ENCODE data around the gene ZNF462. TPM values are rescaled to one million over a fixed set of nuclear protein-coding genes. Genes with fewer than 3 reads are reported as not detected.

The ZNF462 gene
- total and polyA plus RNA-seq, 7 donors: 2.0 to 102 (median 16.3) TPM

DNA sequence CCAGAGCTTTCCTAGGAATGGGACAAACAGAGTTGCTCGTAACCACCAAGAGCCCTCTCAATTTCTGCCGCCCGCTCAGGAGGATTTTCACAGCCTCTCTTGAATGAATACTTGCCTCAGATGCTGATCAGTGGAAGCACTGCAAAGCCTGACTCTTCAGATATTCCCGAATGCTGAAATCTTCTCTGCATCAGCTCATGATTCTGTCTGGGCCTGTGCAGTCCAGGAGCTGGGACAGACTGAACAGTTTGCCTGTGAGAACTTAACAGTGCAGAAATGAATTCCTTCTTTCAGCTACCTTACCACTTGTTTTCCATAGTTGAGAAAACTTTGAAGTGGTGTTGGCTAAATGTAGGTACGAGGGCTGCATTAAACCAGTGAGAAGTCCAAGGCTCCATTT is 17.1 kb downstream of the ZNF462 start:
- intact Hi-C loops (cut with DNase I): no loop called here
- no peak for TF ChIP-seq CTCF (IDR thresholded peaks at IDR 0.05)
- Histone ChIP-seq H3K4me1 (peaks cover 98% of the 10 kb centered on the region), H3K36me3 (ENCODE audit: insufficient read depth in 1 of 2, low read depth in 1 of 2) (no peaks in the 10 kb centered on the region), H3K9me3 (no peaks in the 10 kb centered on the region), H3K27me3 (ENCODE audit: insufficient read depth in 3 of 3, low read length in 2 of 3) (no peaks in the 10 kb centered on the region), H3K4me3 (no peak overlapping the region), H3K27ac (peak overlapping the region; percentile 74)
- ATAC-seq (peak in 2 of 4 donors; percentile 21 to 24), DNase-seq (no peak)
- WGBS, 3 donors: 62 to 92% (median 64%) methylated on average over 5 of the region's 5 CpGs

DNA sequence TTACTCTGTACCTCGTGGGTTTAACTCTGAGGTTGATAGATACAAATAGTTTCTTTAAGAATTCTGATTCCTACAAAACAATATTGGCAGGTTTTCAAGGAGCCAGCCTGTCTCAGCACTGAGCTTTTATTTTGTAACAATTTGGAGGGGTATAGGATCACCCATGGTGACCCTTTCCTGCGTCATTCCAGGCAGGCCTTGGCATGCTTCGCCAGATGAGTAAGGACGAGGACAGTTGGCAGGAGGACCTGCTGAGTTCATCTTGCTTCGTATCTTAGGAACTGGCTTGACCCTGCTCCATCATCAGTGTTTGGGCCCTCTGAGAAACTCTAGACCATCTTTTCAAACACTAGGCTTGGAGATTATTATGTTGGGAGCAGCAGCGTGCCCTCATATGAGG is 17.9 kb downstream of the ZNF462 start:
- H3K4me3 ChIP-seq: peak overlapping the region; percentile 21
- no peaks in the 10 kb centered on the region for H3K36me3 ChIP-seq (ENCODE audit: insufficient read depth in 1 of 2, low read depth in 1 of 2)
- ATAC-seq (peak; percentile 76 to 83 (median 80)), DNase-seq (peak; percentile 73 to 80)
- H3K9me3 ChIP-seq: no peaks in the 10 kb centered on the region
- peak overlapping the region; percentile 74 for H3K27ac ChIP-seq
- no peak for TF ChIP-seq CTCF (IDR thresholded peaks at IDR 0.05)
- no peaks in the 10 kb centered on the region for H3K27me3 ChIP-seq (ENCODE audit: insufficient read depth in 3 of 3, low read length in 2 of 3)
- H3K4me1 ChIP-seq: peaks cover 98% of the 10 kb centered on the region
- intact Hi-C loops (cut with DNase I): no loop called here
- 24 to 42% (median 25%) methylated on average over 6 of the region's 6 CpGs for WGBS, 3 donors

DNA sequence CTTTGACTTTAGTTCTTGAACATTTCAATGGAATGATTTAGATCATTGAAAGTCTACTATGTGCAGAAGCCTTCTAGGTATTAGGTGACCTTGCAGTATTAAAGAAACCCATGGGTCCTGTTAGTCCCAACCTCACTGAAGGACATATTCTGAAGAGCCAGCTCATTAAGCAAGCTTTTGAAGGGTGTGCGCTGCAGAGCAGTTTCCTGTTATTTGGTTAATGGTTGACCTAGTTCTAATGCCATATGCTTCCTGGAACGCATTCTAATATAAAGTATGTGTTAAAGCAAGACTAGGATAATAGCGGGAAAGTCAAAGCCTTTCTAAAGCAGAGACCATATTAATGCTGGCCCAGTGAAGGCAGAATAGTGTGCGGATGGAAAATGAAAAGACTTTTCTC is 20.1 kb downstream of the ZNF462 start:
- Histone ChIP-seq H3K27me3 (ENCODE audit: insufficient read depth in 3 of 3, low read length in 2 of 3) (no peaks in the 10 kb centered on the region), H3K4me1 (peaks cover 93% of the 10 kb centered on the region), H3K27ac (peak overlapping the region; percentile 89), H3K9me3 (no peaks in the 10 kb centered on the region), H3K4me3 (no peak overlapping the region), H3K36me3 (ENCODE audit: insufficient read depth in 1 of 2, low read depth in 1 of 2) (no peaks in the 10 kb centered on the region)
- no peak for TF ChIP-seq CTCF (IDR thresholded peaks at IDR 0.05)
- ATAC-seq (no peak), DNase-seq (no peak)
- intact Hi-C loops (cut with DNase I): no loop called here
- WGBS, 3 donors: 84 to 86% (median 85%) methylated on average over 4 of the region's 4 CpGs

- H3K4me1 ChIP-seq: peaks cover 91% of the 10 kb centered on the region
- no peak for ATAC-seq
- H3K4me3 ChIP-seq: no peak overlapping the region
- peak overlapping the region; percentile 89 for H3K27ac ChIP-seq
- 94 to 98% (median 95%) methylated on average over 2 of the region's 2 CpGs for WGBS, 3 donors
- no peaks in the 10 kb centered on the region for H3K9me3 ChIP-seq
- intact Hi-C loops (cut with DNase I): no loop called here
- H3K27me3 ChIP-seq (ENCODE audit: insufficient read depth in 3 of 3, low read length in 2 of 3): no peaks in the 10 kb centered on the region
- DNase-seq: no peak
- TF ChIP-seq CTCF (IDR thresholded peaks at IDR 0.05): no peak
- no peaks in the 10 kb centered on the region for H3K36me3 ChIP-seq (ENCODE audit: insufficient read depth in 1 of 2, low read depth in 1 of 2)
Measured at GRCh38 chr9:106883626-106884190, 20.7 kb downstream of the ZNF462 start.

DNA sequence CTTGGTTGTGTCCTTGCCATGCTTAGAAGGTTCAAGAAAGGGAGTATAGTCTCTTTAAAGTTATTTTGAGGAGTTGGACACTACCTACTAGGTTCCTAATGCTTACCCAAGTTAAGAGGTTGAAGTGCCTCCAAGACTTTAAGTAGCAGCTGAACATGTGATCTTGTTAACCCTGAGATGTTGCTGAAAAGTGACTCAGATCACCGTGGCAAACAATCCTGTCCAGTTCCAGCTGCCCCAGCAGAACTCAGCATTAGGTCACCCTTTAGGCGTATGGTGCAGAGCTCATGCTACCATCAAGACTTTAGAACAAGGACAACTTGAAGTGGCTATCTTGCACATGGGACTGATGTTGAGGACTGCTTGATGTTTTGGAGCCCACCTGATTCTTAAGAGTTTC is 22.5 kb downstream of the ZNF462 start:
- Histone ChIP-seq H3K27me3 (ENCODE audit: insufficient read depth in 3 of 3, low read length in 2 of 3) (no peaks in the 10 kb centered on the region), H3K36me3 (ENCODE audit: insufficient read depth in 1 of 2, low read depth in 1 of 2) (no peaks in the 10 kb centered on the region), H3K4me3 (peak overlapping the region; percentile 56), H3K27ac (peak overlapping the region; percentile 89), H3K4me1 (peaks cover 78% of the 10 kb centered on the region), H3K9me3 (no peaks in the 10 kb centered on the region)
- no peak for TF ChIP-seq CTCF (IDR thresholded peaks at IDR 0.05)
- DNase-seq: peak in 1 of 2 donors; percentile 58
- intact Hi-C loops (cut with DNase I): loop anchor here in 1 of 2 donors (5.0 kb wide), 1 partner anchor 37 kb away; no protein-coding TSS in a partner anchor
- WGBS, 3 donors: 25 to 49% (median 34%) methylated on average over 2 of the region's 2 CpGs
- ATAC-seq: peak; percentile 86 to 93 (median 88)

Measured in psoas muscle (tissue), 8 donors.